GM12864 (cell line): ENCODE results near the gene VPS26B.

Source experiments
- DNase-seq: peaks from one replicate; pipeline ENCODE4 v3.0.0-alpha.2; 2011; ENCODE audit warnings: low read depth
- H3K4me3 ChIP-seq: 2 replicates; pipeline ENCODE4 v1.5.1; 2011; ENCODE audit warnings: mild to moderate bottlenecking, low read depth, low read length, control low read depth
- TF ChIP-seq, protein P1 (sequence below): IDR thresholded peaks from 2 replicates; pipeline ENCODE4 v1.5.1; 2011; ENCODE audit warnings: low read depth, mild to moderate bottlenecking, moderate library complexity, low read length, control low read depth, inconsistent platforms; ENCODE audit errors: missing control alignments

The VPS26B gene

DNA sequence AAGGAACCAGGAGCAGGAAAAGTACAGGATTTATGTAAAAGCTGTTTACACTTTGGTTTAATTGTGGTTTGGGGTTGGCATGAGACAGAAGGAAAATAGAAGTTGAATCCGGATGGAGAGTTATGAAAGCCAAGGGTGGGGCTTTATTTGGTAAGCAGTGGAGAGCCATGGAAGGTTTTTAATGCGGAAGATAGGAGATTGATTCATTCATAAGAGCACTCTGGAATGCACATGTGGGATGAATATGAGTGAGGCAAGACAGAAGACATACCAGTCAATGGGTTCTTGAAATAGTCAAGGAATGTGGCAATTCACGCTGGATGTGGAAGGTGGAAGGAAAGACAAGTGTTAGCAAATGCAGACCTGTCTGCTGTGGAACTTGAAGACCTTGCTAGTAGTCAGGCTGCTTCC is 42.4 kb downstream of the VPS26B start:
- TF ChIP-seq, protein P1, sequence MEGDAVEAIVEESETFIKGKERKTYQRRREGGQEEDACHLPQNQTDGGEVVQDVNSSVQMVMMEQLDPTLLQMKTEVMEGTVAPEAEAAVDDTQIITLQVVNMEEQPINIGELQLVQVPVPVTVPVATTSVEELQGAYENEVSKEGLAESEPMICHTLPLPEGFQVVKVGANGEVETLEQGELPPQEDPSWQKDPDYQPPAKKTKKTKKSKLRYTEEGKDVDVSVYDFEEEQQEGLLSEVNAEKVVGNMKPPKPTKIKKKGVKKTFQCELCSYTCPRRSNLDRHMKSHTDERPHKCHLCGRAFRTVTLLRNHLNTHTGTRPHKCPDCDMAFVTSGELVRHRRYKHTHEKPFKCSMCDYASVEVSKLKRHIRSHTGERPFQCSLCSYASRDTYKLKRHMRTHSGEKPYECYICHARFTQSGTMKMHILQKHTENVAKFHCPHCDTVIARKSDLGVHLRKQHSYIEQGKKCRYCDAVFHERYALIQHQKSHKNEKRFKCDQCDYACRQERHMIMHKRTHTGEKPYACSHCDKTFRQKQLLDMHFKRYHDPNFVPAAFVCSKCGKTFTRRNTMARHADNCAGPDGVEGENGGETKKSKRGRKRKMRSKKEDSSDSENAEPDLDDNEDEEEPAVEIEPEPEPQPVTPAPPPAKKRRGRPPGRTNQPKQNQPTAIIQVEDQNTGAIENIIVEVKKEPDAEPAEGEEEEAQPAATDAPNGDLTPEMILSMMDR, result no peak

DNA sequence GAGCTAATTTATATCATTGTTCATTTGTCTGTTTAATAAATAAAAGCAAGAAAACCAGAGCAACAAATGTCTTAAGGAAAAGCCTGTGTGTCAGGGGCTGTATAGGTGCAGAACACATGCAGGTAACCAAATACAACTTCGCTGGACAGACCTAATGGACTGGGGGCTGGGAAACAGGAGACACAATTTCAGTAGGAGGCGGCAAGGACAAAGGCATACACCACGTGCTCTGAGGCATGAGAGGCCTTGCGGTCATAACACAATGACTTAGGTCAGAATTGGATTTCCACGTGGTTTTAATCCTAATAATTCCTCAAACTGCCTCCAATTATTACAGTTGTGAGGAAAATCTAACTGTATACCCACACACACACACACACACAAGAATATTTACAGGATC is 43.0 kb downstream of the VPS26B start:
- H3K4me3 ChIP-seq, result no peak overlapping the region
- DNase-seq, result no peak
- TF ChIP-seq, protein P1, result no peak

More for the DNA sequence above, 42.4 kb downstream of the VPS26B start:
- H3K4me3 ChIP-seq, result no peak overlapping the region
- no peak for DNase-seq

DNA sequence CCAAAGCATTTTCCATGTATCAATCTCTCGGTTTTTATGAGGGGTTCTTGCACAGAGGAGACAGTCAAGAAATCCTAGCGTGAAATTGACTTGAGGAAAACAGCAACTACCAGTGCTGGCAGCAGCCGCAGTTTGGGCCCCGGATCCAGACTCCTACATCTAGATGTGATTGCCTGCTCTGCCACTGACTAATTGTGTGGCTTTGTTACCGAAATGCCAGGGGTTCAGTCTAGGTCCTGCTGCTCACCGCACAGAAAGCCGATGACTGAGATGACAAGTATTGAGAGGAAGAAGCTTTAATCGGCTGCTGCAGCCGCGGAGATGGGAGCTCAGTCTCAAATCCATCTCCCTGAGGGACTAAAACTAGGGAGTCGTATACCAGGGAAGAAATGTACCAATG is 43.5 kb downstream of the VPS26B start:
- DNase-seq, result no peak
- H3K4me3 ChIP-seq, result no peak overlapping the region
- TF ChIP-seq, protein P1, result no peak

DNA sequence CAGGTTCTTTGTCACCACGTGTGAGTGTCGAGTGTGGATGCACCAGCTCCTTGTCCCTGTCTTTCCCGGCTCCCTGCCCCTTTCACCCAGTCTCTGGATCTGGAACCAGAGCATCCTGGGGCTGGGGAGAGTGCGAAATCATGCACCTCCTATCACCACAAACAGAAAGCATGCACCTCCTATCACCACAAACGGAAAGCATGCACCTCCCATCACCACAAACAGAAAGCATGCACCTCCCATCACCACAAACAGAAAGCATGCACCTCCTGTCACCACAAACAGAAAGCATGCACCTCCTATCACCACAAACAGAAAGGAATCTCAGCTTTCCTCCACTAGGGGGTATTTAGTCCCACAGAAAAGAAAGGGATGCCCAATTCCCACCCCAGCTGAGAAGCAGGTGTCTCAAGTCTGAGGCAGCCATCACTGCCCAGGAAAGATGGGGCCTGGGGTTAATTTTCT is 45.8 kb downstream of the VPS26B start:
- H3K4me3 ChIP-seq, result no peak overlapping the region
- TF ChIP-seq, protein P1, result peak; percentile 42
- DNase-seq, result no peak

DNA sequence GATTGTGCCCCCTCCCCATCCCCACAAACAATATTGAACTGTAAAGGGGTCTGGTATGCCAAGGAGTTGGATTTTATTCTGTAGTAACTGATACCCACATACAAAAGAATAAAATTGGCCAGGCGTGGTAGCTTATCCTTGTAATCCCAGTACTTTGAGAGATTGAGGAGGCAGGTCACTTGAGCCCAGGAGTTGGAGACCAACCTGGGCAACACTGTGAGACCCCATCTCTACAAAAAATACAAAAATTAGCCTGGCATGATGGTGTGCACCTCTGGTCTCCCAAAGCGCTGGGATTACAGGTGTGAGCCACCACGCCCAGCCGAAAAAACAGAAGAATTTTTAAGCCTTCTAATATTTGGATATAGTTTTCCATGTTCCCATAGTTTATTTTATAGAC is 47.5 kb downstream of the VPS26B start:
- no peak for DNase-seq
- no peak overlapping the region for H3K4me3 ChIP-seq
- TF ChIP-seq, protein P1, result no peak

DNA sequence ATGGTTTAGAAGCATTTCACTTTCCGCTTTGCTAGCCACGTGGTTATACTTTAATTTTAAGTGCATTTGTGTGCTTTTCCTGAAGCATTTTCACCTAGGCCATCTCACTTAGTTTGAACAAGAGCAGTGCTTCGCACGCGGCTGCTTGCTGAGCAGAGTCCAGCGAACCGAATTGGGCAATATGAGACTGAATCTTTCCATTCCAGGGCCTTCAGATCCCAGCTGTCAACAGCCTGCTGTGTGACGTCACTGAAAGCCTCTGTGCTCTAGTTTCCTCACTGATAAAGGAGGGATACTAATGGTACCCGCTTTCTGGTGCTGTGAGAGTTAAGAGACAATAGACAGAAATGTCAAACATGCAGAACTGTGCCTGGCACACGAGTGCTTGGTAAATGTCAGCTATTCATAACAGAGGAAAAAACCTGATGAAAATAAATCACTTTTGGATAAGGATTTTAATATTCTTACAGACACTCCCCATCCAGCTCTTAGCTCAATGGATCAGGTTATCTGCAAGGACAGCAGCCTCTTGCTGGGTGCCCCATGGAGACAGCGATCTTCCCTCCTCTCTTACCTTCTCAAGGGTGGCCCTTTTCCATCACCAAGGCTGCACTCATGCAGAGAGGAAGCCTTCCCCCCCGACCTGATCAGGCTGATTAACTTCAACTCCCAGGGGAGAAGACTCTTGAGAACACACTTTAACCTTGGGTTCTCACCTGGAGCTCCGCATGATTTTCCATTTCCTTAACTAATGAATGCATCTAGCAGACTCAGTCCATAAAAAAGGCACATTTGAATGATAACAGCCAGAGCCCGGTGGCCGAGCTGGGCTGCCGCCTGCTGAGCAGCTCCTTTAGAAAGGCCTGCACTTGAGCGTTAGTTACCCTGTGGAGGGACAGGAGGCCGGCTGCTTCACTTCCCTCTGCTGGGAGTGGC is 48.2 kb downstream of the VPS26B start:
- no peak overlapping the region for H3K4me3 ChIP-seq
- TF ChIP-seq, protein P1, result no peak
- DNase-seq, result no peak
